Fibroblast of pulmonary artery (primary cell): ENCODE data around the gene NBAS.

Experiments
- DNase-seq: peaks from one replicate; pipeline ENCODE4 v3.0.0-alpha.2; 2010; ENCODE audit warnings: low read depth
- H3K4me3 ChIP-seq: replicated peaks from 2 replicates; pipeline ENCODE4 v1.5.1; 2011; ENCODE audit warnings: low read depth, mild to moderate bottlenecking, control low read depth, low read length, moderate library complexity
- CTCF ChIP-seq: IDR thresholded peaks from 2 replicates; pipeline ENCODE4 v1.5.1; 2011; ENCODE audit warnings: mild to moderate bottlenecking, control low read depth, low read length, inconsistent platforms; ENCODE audit errors: missing control alignments

NBAS gene

GRCh38 chr2:15565994-15566671, 5.0 kb upstream of the NBAS start:
- no peak for TF ChIP-seq CTCF
- no peak overlapping the region for H3K4me3 ChIP-seq
- no peak for DNase-seq

- DNase-seq: no peak
- H3K4me3 ChIP-seq: no peak overlapping the region
- TF ChIP-seq CTCF: no peak
These were observed 4.3 kb upstream of the NBAS start for GRCh38 chr2:15565392-15565791.

GRCh38 chr2:15563227-15564100, 2.3 kb upstream of the NBAS start:
- DNase-seq: no peak
- TF ChIP-seq CTCF: no peak
- H3K4me3 ChIP-seq: no peak overlapping the region

GRCh38 chr2:15562354-15563031, 1.4 kb upstream of the NBAS start:
- TF ChIP-seq CTCF: no peak
- DNase-seq: no peak
- H3K4me3 ChIP-seq: no peak overlapping the region

GRCh38 chr2:15561574-15562344, 625 bp upstream of the NBAS start:
- peak; percentile 71 for DNase-seq
- peak overlapping the region; percentile 79 for H3K4me3 ChIP-seq
- TF ChIP-seq CTCF: no peak

GRCh38 chr2:15560140-15560987, 770 bp downstream of the NBAS start:
- peak overlapping the region; percentile 79 for H3K4me3 ChIP-seq
- no peak for TF ChIP-seq CTCF
- DNase-seq: peak; percentile 30
